KMS-11 (cell line): Measurements from ENCODE around the gene LMNA.
"Not testable (repeated sequence)": the region's sequence is repeated elsewhere in the genome, so short reads cannot be mapped to it uniquely, and the experiment has no call there.

ENCODE experiments used
- H2AFZ ChIP-seq: fragments of 200-600 bp; sonication (generic); 2 replicates; pipeline ENCODE4 v1.6.1; 2016; ENCODE audit warnings: antibody characterized with exemption, mixed run types, low read depth
- H3K27ac ChIP-seq: fragments of 200-600 bp; sonication (generic); 2 replicates; pipeline ENCODE4 v1.6.1; 2016; ENCODE audit warnings: mild to moderate bottlenecking, mixed run types
- H3K27me3 ChIP-seq: fragments of 200-600 bp; sonication (generic); 2 replicates; pipeline ENCODE4 v1.6.1; 2017; ENCODE audit warnings: mild to moderate bottlenecking, low read depth, mixed run types, moderate library complexity; ENCODE audit not compliant: insufficient read depth
- H3K36me3 ChIP-seq: fragments of 200-600 bp; sonication (generic); 2 replicates; pipeline ENCODE4 v1.6.1; 2017; ENCODE audit warnings: mild to moderate bottlenecking, mixed run types; ENCODE audit not compliant: insufficient read depth
- H3K4me1 ChIP-seq: fragments of 200-600 bp; sonication (generic); 2 replicates; pipeline ENCODE4 v1.6.1; 2016; ENCODE audit warnings: mild to moderate bottlenecking, low read depth, mixed run types; ENCODE audit not compliant: poor library complexity, severe bottlenecking
- H3K4me2 ChIP-seq: fragments of 200-600 bp; sonication (generic); 2 replicates; pipeline ENCODE4 v1.7.0; 2016; ENCODE audit warnings: mild to moderate bottlenecking, mixed run types
- H3K4me3 ChIP-seq: fragments of 200-600 bp; sonication (generic); IDR thresholded peaks from 2 replicates; pipeline ENCODE4 v1.6.1; 2017; ENCODE audit warnings: low read depth, low read length, mixed read lengths; ENCODE audit not compliant: insufficient read depth
- H3K79me2 ChIP-seq: fragments of 200-600 bp; sonication (generic); 2 replicates; pipeline ENCODE4 v1.6.1; 2016; ENCODE audit warnings: low read depth, mixed run types; ENCODE audit not compliant: insufficient read depth
- H3K9ac ChIP-seq: fragments of 200-600 bp; sonication (generic); 2 replicates; pipeline ENCODE4 v1.6.1; 2016; ENCODE audit warnings: mild to moderate bottlenecking, mixed run types
- H4K20me1 ChIP-seq: fragments of 200-600 bp; sonication (generic); 2 replicates; pipeline ENCODE4 v1.6.1; 2016; ENCODE audit warnings: mild to moderate bottlenecking, mixed run types; ENCODE audit not compliant: insufficient read depth
- CTCF ChIP-seq: fragments of 200-600 bp; sonication (generic); conservative IDR thresholded peaks from 2 replicates; pipeline ENCODE4 v1.6.1; 2017; ENCODE audit warnings: low read depth, mild to moderate bottlenecking, antibody characterized with exemption, low read length, moderate library complexity, mixed read lengths

The LMNA gene

GRCh38 chr1:156069490-156070455 lies 44.7 kb upstream of the LMNA start:
- no peak overlapping the region for H3K9ac ChIP-seq
- H3K27ac ChIP-seq, result no peak overlapping the region
- H3K27me3 ChIP-seq, result no peaks in the 10 kb centered on the region
- no peak overlapping the region for H3K4me3 ChIP-seq
- no peak overlapping the region for H2AFZ ChIP-seq
- H3K36me3 ChIP-seq, result no peaks in the 10 kb centered on the region
- TF ChIP-seq CTCF, result no peak
- peaks cover 9% of the 10 kb centered on the region for H3K4me1 ChIP-seq
- H4K20me1 ChIP-seq, result no peaks in the 10 kb centered on the region
- no peak overlapping the region for H3K4me2 ChIP-seq
- H3K79me2 ChIP-seq, result no peaks in the 10 kb centered on the region

- no peaks in the 10 kb centered on the region for H3K79me2 ChIP-seq
- no peak for TF ChIP-seq CTCF
- H3K27me3 ChIP-seq, result no peaks in the 10 kb centered on the region
- no peak overlapping the region for H3K4me3 ChIP-seq
- peaks cover 9% of the 10 kb centered on the region for H3K4me1 ChIP-seq
- no peak overlapping the region for H2AFZ ChIP-seq
- no peak overlapping the region for H3K27ac ChIP-seq
- H3K36me3 ChIP-seq, result no peaks in the 10 kb centered on the region
- H4K20me1 ChIP-seq, result no peaks in the 10 kb centered on the region
- H3K4me2 ChIP-seq, result no peak overlapping the region
- H3K9ac ChIP-seq, result no peak overlapping the region
These were observed 44.0 kb upstream of the LMNA start for GRCh38 chr1:156070548-156070947.

GRCh38 chr1:156071332-156071816 lies 43.1 kb upstream of the LMNA start:
- H3K27me3 ChIP-seq, H3K4me2 ChIP-seq, H2AFZ ChIP-seq, H3K4me1 ChIP-seq, H3K9ac ChIP-seq, H3K79me2 ChIP-seq, H3K27ac ChIP-seq, H3K36me3 ChIP-seq, H3K4me3 ChIP-seq, H4K20me1 ChIP-seq: not testable (repeated sequence)

- no peak overlapping the region for H3K4me3 ChIP-seq
These were observed 42.3 kb upstream of the LMNA start for GRCh38 chr1:156072251-156072650.

More at GRCh38 chr1:156072251-156072650, 42.3 kb upstream of the LMNA start:
- H3K36me3 ChIP-seq, result no peaks in the 10 kb centered on the region
- H3K4me1 ChIP-seq, result no peaks in the 10 kb centered on the region
- no peak for TF ChIP-seq CTCF
- H3K4me2 ChIP-seq, result no peak overlapping the region
- H4K20me1 ChIP-seq, result no peaks in the 10 kb centered on the region
- no peak overlapping the region for H3K9ac ChIP-seq
- no peaks in the 10 kb centered on the region for H3K79me2 ChIP-seq
- no peaks in the 10 kb centered on the region for H3K27me3 ChIP-seq
- H2AFZ ChIP-seq, result no peak overlapping the region
- H3K27ac ChIP-seq, result no peak overlapping the region
